Measurements from ENCODE around the gene KCNN1. TPM values are rescaled to one million over a fixed set of nuclear protein-coding genes. Genes with fewer than 3 reads are reported as not detected.
"Not testable (repeated sequence)": the region's sequence is repeated elsewhere in the genome, so short reads cannot be mapped to it uniquely, and the experiment has no call there.

KCNN1 gene
- total and polyA plus RNA-seq, 9 of the 15 experiments (the other 6 are each of a cell fraction or from before 2014, with no cell fraction given): 0.01 to 6.2 (median 0.72) TPM

- BruUV-seq (replicated peaks); intact Hi-C loops (cut with micrococcal nuclease); in situ Hi-C loops (cut with MboI); H3K27me3 ChIP-seq (ENCODE audit: control insufficient read depth in 2 of 2, insufficient read depth in 2 of 2, low read length in 2 of 2); H3K9me1 ChIP-seq (ENCODE audit: control insufficient read depth, insufficient read depth, low read length); H3K9ac ChIP-seq (ENCODE audit: insufficient read depth in 1 of 2, low read depth in 2 of 2, low read length in 2 of 2); H3K36me3 ChIP-seq (ENCODE audit: control insufficient read depth, insufficient read depth, low read length); H4K20me1 ChIP-seq (replicated peaks; ENCODE audit: control insufficient read depth, insufficient read depth, low read length); H3K4me2 ChIP-seq (ENCODE audit: insufficient read depth, low read length); DNase-seq (ENCODE audit: extremely low read depth in 1 of 4, low spot score in 3 of 4); ATAC-seq; H3K79me2 ChIP-seq (ENCODE audit: control insufficient read depth, insufficient read depth, low read length); H3K27ac ChIP-seq (ENCODE audit: extremely low read depth, low read depth, low read length); POLR2A ChIA-PET; H2AFZ ChIP-seq (ENCODE audit: low read depth, low read length); H3K4me3 ChIP-seq; H3K4me1 ChIP-seq (replicated peaks in 1 of 2; ENCODE audit: control insufficient read depth in 2 of 2, insufficient read depth in 2 of 2, low read length in 2 of 2); H3K9me3 ChIP-seq (replicated peaks; ENCODE audit: control insufficient read depth, insufficient read depth, low read depth, low read length); FAIRE-seq; CTCF ChIA-PET (ENCODE audit: low intra/inter-chr PET ratio): not testable (repeated sequence)
- 64% methylated on average over 5 of the region's 30 CpGs for WGBS (ENCODE audit: insufficient coverage, low coverage, missing lambda C conversion rate)
These were observed 48.8 kb upstream of the KCNN1 start for GRCh38 chr19:17918151-17918550.

DNA sequence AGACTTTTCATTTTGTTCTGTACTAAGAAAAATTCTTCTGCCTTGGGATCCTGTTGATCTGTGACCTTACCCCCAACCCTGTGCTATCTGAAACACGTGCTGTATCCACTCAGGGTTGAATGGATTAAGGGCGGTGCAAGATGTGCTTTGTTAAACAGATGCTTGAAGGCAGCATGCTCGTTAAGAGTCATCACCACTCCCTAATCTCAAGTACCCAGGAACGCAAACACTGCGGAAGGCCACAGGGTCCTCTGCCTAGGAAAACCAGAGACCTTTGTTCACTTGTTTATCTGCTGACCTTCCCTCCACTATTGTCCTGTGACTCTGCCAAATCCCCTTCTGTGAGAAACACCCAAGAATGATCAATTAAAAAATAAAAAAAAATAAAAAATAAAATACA is 47.8 kb upstream of the KCNN1 start:
- BruUV-seq (replicated peaks); H3K27ac ChIP-seq (ENCODE audit: extremely low read depth, low read depth, low read length); H3K9ac ChIP-seq (ENCODE audit: insufficient read depth in 1 of 2, low read depth in 2 of 2, low read length in 2 of 2); H3K79me2 ChIP-seq (ENCODE audit: control insufficient read depth, insufficient read depth, low read length); in situ Hi-C loops (cut with MboI); H3K36me3 ChIP-seq (ENCODE audit: control insufficient read depth, insufficient read depth, low read length); H3K9me3 ChIP-seq (replicated peaks; ENCODE audit: control insufficient read depth, insufficient read depth, low read depth, low read length); H2AFZ ChIP-seq (ENCODE audit: low read depth, low read length); CTCF ChIA-PET (ENCODE audit: low intra/inter-chr PET ratio); ATAC-seq; H3K9me1 ChIP-seq (ENCODE audit: control insufficient read depth, insufficient read depth, low read length); intact Hi-C loops (cut with micrococcal nuclease); H3K27me3 ChIP-seq (ENCODE audit: control insufficient read depth in 2 of 2, insufficient read depth in 2 of 2, low read length in 2 of 2); H3K4me2 ChIP-seq (ENCODE audit: insufficient read depth, low read length); FAIRE-seq; H4K20me1 ChIP-seq (replicated peaks; ENCODE audit: control insufficient read depth, insufficient read depth, low read length); H3K4me3 ChIP-seq; H3K4me1 ChIP-seq (replicated peaks in 1 of 2; ENCODE audit: control insufficient read depth in 2 of 2, insufficient read depth in 2 of 2, low read length in 2 of 2): not testable (repeated sequence)
- peak; percentile 56; the same call in 1 of the 2 replicates for TF ChIP-seq CBFA2T2 (conservative IDR thresholded peaks at IDR 0.05)
- peak; percentile 29; the same call in 1 of the 2 replicates for TF ChIP-seq ARID1B (IDR thresholded peaks at IDR 0.05)
- peak; percentile 21; the same call in 1 of the 2 replicates for TF ChIP-seq TCF3 (CRISPR knock-in tag; IDR thresholded peaks at IDR 0.05)
- TF ChIP-seq KDM1A (IDR thresholded peaks at IDR 0.05): peak; percentile 47 to 60; a peak in 3 of 4 replicates
- TF ChIP-seq CBFA2T3 (IDR thresholded peaks at IDR 0.05): peak; percentile 78
- TF ChIP-seq SOX6 (IDR thresholded peaks at IDR 0.05): peak; percentile 59; the same call in 1 of the 2 replicates
- 0 out of 2 replicates have a peak, but pooled peaks have one; percentile 11 for TF ChIP-seq NCOR1 (IDR thresholded peaks at IDR 0.05)
- 0 out of 2 replicates have a peak, but pooled peaks have one; percentile 8 for TF ChIP-seq NFIC (IDR thresholded peaks at IDR 0.05)
- TF ChIP-seq TRIM24 (IDR thresholded peaks at IDR 0.05): 0 out of 4 replicates have a peak, but pooled peaks of 1 of the 2 experiments have one; percentile 29
- peak; percentile 56; the same call in 1 of the 2 replicates for TF ChIP-seq TAL1 (IDR thresholded peaks at IDR 0.05)
- DNase-seq (ENCODE audit: extremely low read depth in 1 of 4, low spot score in 3 of 4): peak in 1 of 4 experiments; percentile 30
- WGBS (ENCODE audit: insufficient coverage, low coverage, missing lambda C conversion rate): 0% methylated on average over 3 of the region's 5 CpGs
- POLR2A ChIA-PET: interaction anchor here (1.2 kb wide), 1 partner anchor 13 kb away, joined by 3 read pairs; the partner anchor contains the start of gene CCDC124

All from K562 (cell line).